Activated CD8-positive, alpha-beta memory T cell treated with anti-CD3 and anti-CD28 coated beads for 1 hour (primary cell): ENCODE data around the gene MTCL1.

ENCODE experiments used
- DNase-seq, 2 donors: peaks; one replicate each; pipeline ENCODE4 v3.0.0-alpha.2; 2020; ENCODE audit warnings: low read depth in 1 of 2; ENCODE audit errors: extremely low read depth in 1 of 2

The MTCL1 gene

GRCh38 chr18:8826971-8827370 is 121.6 kb downstream of the MTCL1 start:
- DNase-seq = no peak

GRCh38 chr18:8828300-8828699 is 122.9 kb downstream of the MTCL1 start:
- DNase-seq = no peak

- no peak for DNase-seq
Measured at GRCh38 chr18:8828798-8829197, 123.4 kb downstream of the MTCL1 start.

- no peak for DNase-seq
Measured at GRCh38 chr18:8830067-8831060, 125.0 kb downstream of the MTCL1 start.

GRCh38 chr18:8831112-8831511 is 125.8 kb downstream of the MTCL1 start:
- DNase-seq = no peak

GRCh38 chr18:8831531-8831930 is 126.2 kb downstream of the MTCL1 start:
- DNase-seq = no peak

GRCh38 chr18:8833480-8833879 is 128.1 kb downstream of the MTCL1 start:
- DNase-seq = no peak

- no peak for DNase-seq
Measured at GRCh38 chr18:8834881-8835280, 129.5 kb downstream of the MTCL1 start.

GRCh38 chr18:8835521-8835953 is 130.2 kb downstream of the MTCL1 start:
- DNase-seq = no peak

GRCh38 chr18:8839281-8839680 is 133.9 kb downstream of the MTCL1 start:
- no peak for DNase-seq

GRCh38 chr18:8841781-8842485 is 136.6 kb downstream of the MTCL1 start:
- no peak for DNase-seq

- DNase-seq = no peak
Measured at GRCh38 chr18:8842506-8842905, 137.2 kb downstream of the MTCL1 start.

- DNase-seq = no peak
Measured at GRCh38 chr18:8843005-8843404, 137.6 kb downstream of the MTCL1 start.

- DNase-seq = no peak
Measured at GRCh38 chr18:8844721-8845148, 139.4 kb downstream of the MTCL1 start.

- no peak for DNase-seq
Measured at GRCh38 chr18:8845506-8845905, 140.2 kb downstream of the MTCL1 start.

- no peak for DNase-seq
Measured at GRCh38 chr18:8847066-8847755, 141.9 kb downstream of the MTCL1 start.

- DNase-seq = no peak
Measured at GRCh38 chr18:8847900-8848299, 142.5 kb downstream of the MTCL1 start.

GRCh38 chr18:8848541-8848940 is 143.2 kb downstream of the MTCL1 start:
- no peak for DNase-seq

- DNase-seq = no peak
Measured at GRCh38 chr18:8849696-8850095, 144.3 kb downstream of the MTCL1 start.

- no peak for DNase-seq
Measured at GRCh38 chr18:8851659-8852058, 146.3 kb downstream of the MTCL1 start.

GRCh38 chr18:8854550-8854949 is 149.2 kb downstream of the MTCL1 start:
- no peak for DNase-seq
